Measurements from ENCODE around the gene ABR.

The ABR gene

DNA sequence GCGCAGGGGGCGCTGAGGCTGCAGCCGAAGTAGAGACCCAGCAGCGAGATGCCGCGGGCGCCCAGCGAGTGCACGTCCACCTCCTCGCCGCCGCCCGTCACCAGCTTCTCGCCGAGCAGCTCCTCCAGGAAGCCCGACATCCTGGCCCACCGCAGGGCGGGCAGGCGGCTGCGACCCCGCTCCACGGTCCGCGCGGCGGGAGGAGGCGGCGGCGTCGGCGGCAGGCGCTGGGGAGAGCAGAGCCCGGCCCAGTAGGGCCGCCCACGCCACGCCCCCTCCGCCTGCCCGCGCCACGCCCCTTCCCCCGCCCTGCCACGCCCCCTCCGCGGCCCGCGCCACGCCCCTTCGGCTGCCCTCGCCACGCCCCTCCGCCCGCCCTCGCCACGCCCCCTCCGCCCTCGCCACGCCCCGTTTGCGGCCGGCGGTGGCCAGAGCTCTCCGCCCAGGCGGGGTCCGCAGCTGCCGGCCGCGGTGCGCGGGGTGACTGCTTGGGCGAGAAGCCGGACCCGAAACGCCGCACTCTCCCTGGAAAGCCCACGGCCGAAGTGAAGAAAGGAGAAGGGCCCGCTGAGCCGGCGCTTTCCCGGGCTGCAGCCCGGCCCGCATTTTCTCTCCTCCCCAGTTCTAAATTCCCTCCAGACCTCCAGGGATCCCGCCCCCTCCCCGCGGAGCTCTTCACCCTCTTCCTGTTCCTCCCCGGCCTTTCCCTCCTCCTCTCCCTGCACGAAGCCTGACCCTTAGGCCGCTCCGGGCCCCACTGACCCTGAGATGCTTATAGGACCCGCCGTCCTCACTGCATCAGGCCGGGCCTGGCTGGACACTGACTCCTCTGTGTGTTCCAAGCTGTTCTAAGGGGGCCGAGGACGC, 200.0 kb downstream of the ABR start, which contains the start of gene NXN:
TSS of gene NXN (minus strand) at position 238 of the 867 bp plus-strand sequence.
- Histone ChIP-seq H3K4me3 (ENCODE audit: low read length) (peak within 1 kb of the TSS; percentile 84), H3K27ac (ENCODE audit: low read length) (no peak within 1 kb of the TSS), H3K36me3 (replicated peaks; ENCODE audit: low read depth, low read length) (no peaks in the 10 kb centered on the region), H3K9me3 (ENCODE audit: insufficient read depth, low read length) (no peaks in the 10 kb centered on the region), H3K4me1 (ENCODE audit: low read length) (peaks cover 6% of the 10 kb centered on the region), H3K9ac (ENCODE audit: low read length) (peak within 1 kb of the TSS; percentile 3; the same call in 1 of the 2 replicates), H2AFZ (ENCODE audit: low read depth, low read length) (peak within 1 kb of the TSS; percentile 65; the same call in 1 of the 2 replicates), H3K4me2 (ENCODE audit: low read length) (peak within 1 kb of the TSS; percentile 69), H4K20me1 (ENCODE audit: insufficient read depth, low read length) (no peaks in the 10 kb centered on the region), H3K79me2 (ENCODE audit: low read length) (no peaks in the 10 kb centered on the region), H3K27me3 (ENCODE audit: low read depth, low read length) (peaks cover 11% of the 10 kb centered on the region; the same call in 1 of the 2 replicates)
- TF ChIP-seq EZH2phosphoT487 (IDR thresholded peaks at IDR 0.05; ENCODE audit: low read depth): no peak
- TF ChIP-seq, protein P1, sequence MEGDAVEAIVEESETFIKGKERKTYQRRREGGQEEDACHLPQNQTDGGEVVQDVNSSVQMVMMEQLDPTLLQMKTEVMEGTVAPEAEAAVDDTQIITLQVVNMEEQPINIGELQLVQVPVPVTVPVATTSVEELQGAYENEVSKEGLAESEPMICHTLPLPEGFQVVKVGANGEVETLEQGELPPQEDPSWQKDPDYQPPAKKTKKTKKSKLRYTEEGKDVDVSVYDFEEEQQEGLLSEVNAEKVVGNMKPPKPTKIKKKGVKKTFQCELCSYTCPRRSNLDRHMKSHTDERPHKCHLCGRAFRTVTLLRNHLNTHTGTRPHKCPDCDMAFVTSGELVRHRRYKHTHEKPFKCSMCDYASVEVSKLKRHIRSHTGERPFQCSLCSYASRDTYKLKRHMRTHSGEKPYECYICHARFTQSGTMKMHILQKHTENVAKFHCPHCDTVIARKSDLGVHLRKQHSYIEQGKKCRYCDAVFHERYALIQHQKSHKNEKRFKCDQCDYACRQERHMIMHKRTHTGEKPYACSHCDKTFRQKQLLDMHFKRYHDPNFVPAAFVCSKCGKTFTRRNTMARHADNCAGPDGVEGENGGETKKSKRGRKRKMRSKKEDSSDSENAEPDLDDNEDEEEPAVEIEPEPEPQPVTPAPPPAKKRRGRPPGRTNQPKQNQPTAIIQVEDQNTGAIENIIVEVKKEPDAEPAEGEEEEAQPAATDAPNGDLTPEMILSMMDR (IDR thresholded peaks at IDR 0.05; ENCODE audit: low read depth, low read length): no peak

DNA sequence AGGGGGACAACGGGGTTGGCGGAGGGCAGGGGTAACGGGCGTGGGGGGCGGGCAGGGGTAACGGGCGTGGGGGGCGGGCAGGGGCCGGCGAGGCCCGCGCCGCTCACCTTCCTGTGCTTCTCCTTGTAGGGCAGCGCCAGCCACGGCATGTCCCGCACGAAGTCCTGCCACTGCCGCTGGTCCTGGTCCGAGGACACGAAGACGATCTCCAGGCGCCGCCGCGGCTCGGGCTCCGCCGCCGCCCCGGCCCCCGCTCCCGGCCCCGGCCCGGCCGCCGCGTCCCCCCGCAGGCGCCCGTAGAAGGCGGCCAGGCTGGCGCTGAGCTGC, 200.6 kb downstream of the ABR start:
- Histone ChIP-seq H3K4me2 (ENCODE audit: low read length) (peak overlapping the region; percentile 69), H3K36me3 (replicated peaks; ENCODE audit: low read depth, low read length) (no peaks in the 10 kb centered on the region), H3K27me3 (ENCODE audit: low read depth, low read length) (peaks cover 11% of the 10 kb centered on the region; the same call in 1 of the 2 replicates), H3K79me2 (ENCODE audit: low read length) (no peaks in the 10 kb centered on the region), H3K9me3 (ENCODE audit: insufficient read depth, low read length) (no peaks in the 10 kb centered on the region), H3K9ac (ENCODE audit: low read length) (no peak overlapping the region), H3K4me1 (ENCODE audit: low read length) (peaks cover 6% of the 10 kb centered on the region), H4K20me1 (ENCODE audit: insufficient read depth, low read length) (no peaks in the 10 kb centered on the region), H2AFZ (ENCODE audit: low read depth, low read length) (no peak overlapping the region), H3K4me3 (ENCODE audit: low read length) (peak overlapping the region; percentile 76), H3K27ac (ENCODE audit: low read length) (no peak overlapping the region)
- no peak for TF ChIP-seq EZH2phosphoT487 (IDR thresholded peaks at IDR 0.05; ENCODE audit: low read depth)
- TF ChIP-seq, protein P1 (IDR thresholded peaks at IDR 0.05; ENCODE audit: low read depth, low read length): no peak

DNA sequence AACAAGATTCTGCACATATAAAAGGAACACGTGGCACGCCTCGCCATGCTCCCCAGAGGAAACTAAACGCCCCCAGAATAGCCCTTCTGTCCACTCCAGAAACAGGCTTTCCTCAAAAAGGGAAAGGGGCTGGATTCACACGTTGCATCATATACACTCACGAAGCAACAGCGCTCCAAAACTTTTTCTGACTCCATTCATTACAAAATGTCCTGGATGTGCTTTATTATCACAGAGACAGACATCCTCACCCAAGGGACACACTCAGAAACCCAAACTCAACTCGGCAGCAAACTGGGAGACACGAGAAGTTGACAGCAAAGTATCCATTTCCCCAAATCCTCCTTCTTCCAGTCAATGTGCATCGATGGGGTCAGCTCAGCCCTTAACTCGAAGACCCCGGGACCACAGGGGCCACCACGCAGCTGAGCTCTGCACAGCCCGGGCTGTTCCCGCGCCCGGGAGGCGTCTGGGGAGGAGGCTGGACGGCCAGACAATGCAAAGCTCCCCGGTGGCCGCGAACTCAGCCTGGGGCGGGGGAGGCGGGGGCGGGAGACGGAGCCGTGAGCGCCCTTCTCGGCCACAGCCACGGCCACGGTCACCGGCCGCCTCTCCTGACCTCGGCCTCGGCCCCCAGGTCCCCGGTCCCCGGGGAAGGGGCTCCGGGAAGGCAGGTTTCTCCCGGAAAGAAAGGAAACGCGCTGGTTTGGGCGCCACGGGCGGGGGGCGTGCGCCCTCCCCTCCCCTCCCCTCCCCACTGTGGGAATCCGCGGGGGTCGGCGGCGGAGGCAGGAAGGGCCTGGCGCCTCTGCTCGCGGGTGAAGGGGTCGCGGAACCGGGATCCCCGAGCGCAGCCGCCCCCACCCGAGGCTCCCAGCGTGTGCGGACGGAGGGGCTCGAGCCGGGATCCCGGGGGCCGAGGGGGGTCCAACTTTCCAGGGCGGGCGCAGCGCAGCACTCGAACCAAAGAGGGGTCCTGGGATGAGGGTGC, 201.4 kb downstream of the ABR start:
- TF ChIP-seq EZH2phosphoT487 (IDR thresholded peaks at IDR 0.05; ENCODE audit: low read depth): no peak
- TF ChIP-seq, protein P1 (IDR thresholded peaks at IDR 0.05; ENCODE audit: low read depth, low read length): no peak
- no peak overlapping the region for H3K27ac ChIP-seq (ENCODE audit: low read length)
- H3K27me3 ChIP-seq (ENCODE audit: low read depth, low read length): peaks cover 11% of the 10 kb centered on the region; the same call in 1 of the 2 replicates
- H2AFZ ChIP-seq (ENCODE audit: low read depth, low read length): no peak overlapping the region
- H3K79me2 ChIP-seq (ENCODE audit: low read length): no peaks in the 10 kb centered on the region
- no peaks in the 10 kb centered on the region for H3K9me3 ChIP-seq (ENCODE audit: insufficient read depth, low read length)
- no peaks in the 10 kb centered on the region for H3K36me3 ChIP-seq (replicated peaks; ENCODE audit: low read depth, low read length)
- no peaks in the 10 kb centered on the region for H4K20me1 ChIP-seq (ENCODE audit: insufficient read depth, low read length)
- H3K9ac ChIP-seq (ENCODE audit: low read length): no peak overlapping the region
- no peak overlapping the region for H3K4me2 ChIP-seq (ENCODE audit: low read length)
- no peak overlapping the region for H3K4me3 ChIP-seq (ENCODE audit: low read length)
- H3K4me1 ChIP-seq (ENCODE audit: low read length): peaks cover 6% of the 10 kb centered on the region

Data from OCI-LY3 (cell line).